Endothelial cell of umbilical vein (primary cell): Measurements from ENCODE around the gene AMPH. TPM values are rescaled to one million over a fixed set of nuclear protein-coding genes. Genes with fewer than 3 reads are reported as not detected.

Experiments used
- BruUV-seq: library from RNA; stranded (reverse); fragments of 400-500 nt; replicated peaks from 2 replicates; lab custom pipeline; 2021; lab: Mats Ljungman, UMichigan
- CTCF ChIA-PET: fragments of 300-600, 350-600 bp; sonication (Branson Sonifier 250); formaldehyde crosslinking; loops from one replicate; lab custom pipeline; 2021; ENCODE audit warnings: antibody characterized with exemption, inconsistent platforms; lab: Charles Lee
- POLR2A ChIA-PET: fragments of 300-600, 350-600 bp; sonication (Branson Sonifier 250); formaldehyde crosslinking; loops from one replicate; lab custom pipeline; 2021; ENCODE audit warnings: antibody characterized with exemption, inconsistent platforms; lab: Charles Lee
- DNase-seq: peaks from one replicate; pipeline ENCODE4 v3.0.0-alpha.2; 2011; ENCODE audit warnings: low read depth, low spot score
- FAIRE-seq: peaks from 2 replicates; lab custom pipeline; 2011; peaks lifted over from hg19 to GRCh38; lab: Jason Lieb, UNC
- H2AFZ ChIP-seq: 2 replicates; pipeline ENCODE4 v1.6.0; 2012; ENCODE audit warnings: low read depth, low read length, control low read depth, inconsistent platforms
- H3K27ac ChIP-seq: 2 replicates; pipeline ENCODE4 v1.5.1; 2011; ENCODE audit warnings: low read depth, mild to moderate bottlenecking, control low read depth, low read length, moderate library complexity; ENCODE audit not compliant: insufficient read depth
- H3K27me3 ChIP-seq, 2 experiments: 2 replicates each; pipeline versions ENCODE4 v1.6.0 to v1.6.1; 2011; ENCODE audit warnings: low read length in 2 of 2, mixed read lengths in 1 of 2; ENCODE audit not compliant: control insufficient read depth in 2 of 2, insufficient read depth in 2 of 2
- H3K36me3 ChIP-seq, 2 experiments: 2 replicates in 1 of 2; 3 replicates in 1 of 2; pipeline ENCODE4 v1.5.1; 2011; ENCODE audit warnings: low read length in 2 of 2, mild to moderate bottlenecking in 1 of 2, moderate library complexity in 1 of 2; ENCODE audit not compliant: control insufficient read depth in 2 of 2, insufficient read depth in 2 of 2; ENCODE audit errors: extremely low read depth in 1 of 2
- H3K4me1 ChIP-seq: 3 replicates; pipeline ENCODE4 v1.5.1; 2011; ENCODE audit warnings: mild to moderate bottlenecking, low read length; ENCODE audit not compliant: control insufficient read depth, insufficient read depth; ENCODE audit errors: extremely low read depth
- H3K4me2 ChIP-seq: 2 replicates; pipeline ENCODE4 v1.6.1; 2011; ENCODE audit warnings: low read length, control low read depth, mixed read lengths; ENCODE audit not compliant: insufficient read depth
- H3K4me3 ChIP-seq, 3 experiments: fragments of 200-600 bp in 1 of 3; sonication (generic), shearing (Covaris generic) in 1 of 3; replicated peaks in 1 of 3; 2 replicates each; pipeline ENCODE4 v1.5.1; 2011 to 2016; ENCODE audit warnings: control low read depth in 3 of 3, low read length in 3 of 3, mild to moderate bottlenecking in 2 of 3, inconsistent platforms in 1 of 3, low read depth in 1 of 3, moderate library complexity in 1 of 3; ENCODE audit not compliant: insufficient read depth in 1 of 3
- H3K79me2 ChIP-seq: 2 replicates; pipeline ENCODE4 v1.6.0; 2012; ENCODE audit warnings: low read length, inconsistent platforms; ENCODE audit not compliant: control insufficient read depth, insufficient read depth
- H3K9ac ChIP-seq: replicated peaks from 2 replicates; pipeline ENCODE3; 2011; ENCODE audit warnings: low read length, control low read depth; ENCODE audit not compliant: insufficient read depth; ENCODE audit errors: extremely low read depth
- H3K9me1 ChIP-seq: replicated peaks from 3 replicates; pipeline ENCODE4 v1.6.0; 2011; ENCODE audit warnings: mild to moderate bottlenecking, low read length; ENCODE audit not compliant: control insufficient read depth, insufficient read depth; ENCODE audit errors: extremely low read depth
- H3K9me3 ChIP-seq: replicated peaks from 2 replicates; pipeline ENCODE4 v1.5.1; 2012; ENCODE audit warnings: low read length, inconsistent platforms; ENCODE audit not compliant: control insufficient read depth, insufficient read depth
- H4K20me1 ChIP-seq: replicated peaks from 2 replicates; pipeline ENCODE3; 2011; ENCODE audit warnings: mild to moderate bottlenecking, low read length; ENCODE audit not compliant: control insufficient read depth, insufficient read depth; ENCODE audit errors: extremely low read depth
- CTCF ChIP-seq, 2 donors: IDR thresholded peaks; 1 replicate in 1 of 2; 2 replicates in 1 of 2; pipeline ENCODE4 v1.5.1; 2011; ENCODE audit warnings: low read length in 2 of 2, mild to moderate bottlenecking in 2 of 2, moderate library complexity in 2 of 2, control low read depth in 1 of 2, inconsistent platforms in 1 of 2, low read depth in 1 of 2; ENCODE audit not compliant: insufficient read depth in 1 of 2; ENCODE audit errors: extremely low read depth in 1 of 2
- EZH2 ChIP-seq: IDR thresholded peaks from 2 replicates; pipeline ENCODE4 v1.6.1; 2012; ENCODE audit warnings: borderline replicate concordance, low read depth, mild to moderate bottlenecking, moderate library complexity, low read length, inconsistent platforms; ENCODE audit not compliant: severe bottlenecking
- FOS ChIP-seq: IDR thresholded peaks from 2 replicates; pipeline ENCODE4 v1.6.1; 2011; ENCODE audit warnings: mild to moderate bottlenecking, low read length, moderate library complexity, borderline replicate concordance; ENCODE audit not compliant: insufficient read depth
- GATA2 ChIP-seq: IDR thresholded peaks from 2 replicates; pipeline ENCODE4 v1.7.0; 2011; ENCODE audit warnings: low read depth, mild to moderate bottlenecking, moderate library complexity, mixed read lengths, low read length; ENCODE audit not compliant: insufficient read length, insufficient read depth
- JUN ChIP-seq: IDR thresholded peaks from 2 replicates; pipeline ENCODE4 v1.6.1; 2011; ENCODE audit warnings: borderline replicate concordance, low read depth; ENCODE audit not compliant: insufficient read length, insufficient read depth
- POLR2A ChIP-seq: IDR thresholded peaks from 2 replicates; pipeline ENCODE4 v1.6.1; 2012; ENCODE audit warnings: low read depth, mild to moderate bottlenecking, control low read depth, low read length
- POLR2AphosphoS5 ChIP-seq: IDR thresholded peaks from 2 replicates; pipeline ENCODE4 v1.6.1; 2012; ENCODE audit warnings: low read depth, mild to moderate bottlenecking, control low read depth, low read length, moderate library complexity; ENCODE audit not compliant: insufficient read depth
- dilution Hi-C: fragments of 300-500 bp; cut with MboI; formaldehyde crosslinking; loops from one replicate; pipeline ENCODE4 v1.15.0; 2019; ENCODE audit warnings: low sequenced_read_pairs; ENCODE audit not compliant: extremely low pct_ligation_motif_present
- intact Hi-C: fragments of 100-400 bp; cut with micrococcal nuclease; formaldehyde crosslinking; loops from one replicate; pipeline ENCODE4 v1.10.0; 2022
- polyA plus RNA-seq, 4 experiments: library from polyadenylated mRNA; depleted of rRNA in 3 of 4; stranded (reverse) in 3 of 4; unstranded in 1 of 4; fragments of >200 nt; gene quantifications; 2 replicates each; pipeline versions ENCODE4 v1.2.1 to v1.2.3, GENCODE V29; 2011 to 2012; ENCODE audit warnings: missing spikeins in 1 of 4
- total RNA-seq: library from RNA; stranded (reverse); gene quantifications from 2 replicates; pipeline ENCODE4 v1.2.3, GENCODE V29; 2021
- TF ChIP-seq, protein P1 (sequence below): IDR thresholded peaks from 2 replicates; pipeline ENCODE4 v1.6.1; 2011; ENCODE audit not compliant: insufficient read depth, insufficient read length

AMPH gene
- total and polyA plus RNA-seq, 2 donors (not counting 3 experiments of a cell fraction or from before 2014, with no cell fraction given) = 5.2 to 9.2 TPM

GRCh38 chr7:38451840-38452239 lies 179.3 kb downstream of the AMPH start:
- peak; percentile 54 for DNase-seq
- TF ChIP-seq CTCF (IDR thresholded peaks at IDR 0.05; ENCODE audit: extremely low read depth in 1 of 2, insufficient read depth in 1 of 2, low read depth in 1 of 2, low read length in 2 of 2) = peak; percentile 6 to 12
- no peak for TF ChIP-seq POLR2AphosphoS5
- FAIRE-seq = peak; percentile 59
- no peak overlapping the region for H2AFZ ChIP-seq
- CTCF ChIA-PET = interaction anchor here (1.8 kb wide), 1 partner anchor 208 kb away, joined by 9 read pairs; no protein-coding TSS in a partner anchor
- intact Hi-C loops (loop anchor here (1.0 kb wide), 1 partner anchor 208 kb away; no protein-coding TSS in a partner anchor), dilution Hi-C loops (no loop called here)
- POLR2A ChIA-PET = no interaction called here
- no peak overlapping the region for H3K27ac ChIP-seq
- no peaks in the 10 kb centered on the region for H3K79me2 ChIP-seq
- no peak overlapping the region for H3K4me3 ChIP-seq
- no peaks in the 10 kb centered on the region for H3K27me3 ChIP-seq
- H4K20me1 ChIP-seq = no peaks in the 10 kb centered on the region
- H3K4me2 ChIP-seq = no peak overlapping the region
- H3K9ac ChIP-seq = no peak overlapping the region
- no peaks in the 10 kb centered on the region for H3K9me3 ChIP-seq
- no TSS peak for BruUV-seq
- H3K9me1 ChIP-seq = no peaks in the 10 kb centered on the region
- H3K36me3 ChIP-seq = no peaks in the 10 kb centered on the region
- no peaks in the 10 kb centered on the region for H3K4me1 ChIP-seq

- no peaks in the 10 kb centered on the region for H3K9me3 ChIP-seq
- H4K20me1 ChIP-seq = no peaks in the 10 kb centered on the region
- no peaks in the 10 kb centered on the region for H3K9me1 ChIP-seq
- H3K36me3 ChIP-seq = no peaks in the 10 kb centered on the region
- CTCF ChIA-PET = no interaction called here
- H3K27ac ChIP-seq = no peak overlapping the region
- no peak overlapping the region for H2AFZ ChIP-seq
- FAIRE-seq = no peak
- BruUV-seq = no TSS peak
- TF ChIP-seq JUN (no peak), CTCF (IDR thresholded peaks at IDR 0.05; ENCODE audit: extremely low read depth in 1 of 2, insufficient read depth in 1 of 2, low read depth in 1 of 2, low read length in 2 of 2) (no peak), POLR2A (no peak), EZH2 (no peak), FOS (no peak), GATA2 (no peak)
- TF ChIP-seq, protein P1, sequence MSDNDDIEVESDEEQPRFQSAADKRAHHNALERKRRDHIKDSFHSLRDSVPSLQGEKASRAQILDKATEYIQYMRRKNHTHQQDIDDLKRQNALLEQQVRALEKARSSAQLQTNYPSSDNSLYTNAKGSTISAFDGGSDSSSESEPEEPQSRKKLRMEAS = no peak
- no peaks in the 10 kb centered on the region for H3K79me2 ChIP-seq
- no peaks in the 10 kb centered on the region for H3K27me3 ChIP-seq
- intact Hi-C loops = no loop called here
- H3K4me1 ChIP-seq = no peaks in the 10 kb centered on the region
- H3K4me3 ChIP-seq = no peak overlapping the region
- no peak overlapping the region for H3K4me2 ChIP-seq
- no peak overlapping the region for H3K9ac ChIP-seq
- dilution Hi-C loops = no loop called here
- DNase-seq = no peak
- POLR2A ChIA-PET = no interaction called here
These were observed 182.5 kb downstream of the AMPH start for GRCh38 chr7:38448584-38449234.
